Suprapubic skin (tissue), 4 donors: ENCODE measurements around the gene KPNA3.

Experiments used
- EP300 ChIP-seq: sonication (generic); formaldehyde crosslinking; IDR thresholded peaks from one replicate; pipeline ENCODE4 v1.6.1; 2017; ENCODE audit warnings: antibody characterized with exemption
- POLR2A ChIP-seq, 2 donors: fragments of 450-650 bp; IDR thresholded peaks; one replicate each; pipeline ENCODE4 v1.6.1; 2017; ENCODE audit warnings: antibody characterized with exemption in 2 of 2, mild to moderate bottlenecking in 2 of 2, moderate library complexity in 2 of 2
- POLR2AphosphoS5 ChIP-seq, 3 donors: sonication (generic); formaldehyde crosslinking; IDR thresholded peaks; one replicate each; pipeline ENCODE4 v1.6.1; 2017; ENCODE audit warnings: antibody characterized with exemption in 3 of 3
- TF ChIP-seq, protein P1 (sequence below), 2 donors: fragments of 200-600 bp in 1 of 2; fragments of 450-650 bp in 1 of 2; sonication (generic) in 1 of 2; IDR thresholded peaks; one replicate each; pipeline ENCODE4 v1.5.1; 2016 to 2019; ENCODE audit warnings: antibody characterized with exemption in 2 of 2, mild to moderate bottlenecking in 1 of 2, moderate library complexity in 1 of 2

DNA sequence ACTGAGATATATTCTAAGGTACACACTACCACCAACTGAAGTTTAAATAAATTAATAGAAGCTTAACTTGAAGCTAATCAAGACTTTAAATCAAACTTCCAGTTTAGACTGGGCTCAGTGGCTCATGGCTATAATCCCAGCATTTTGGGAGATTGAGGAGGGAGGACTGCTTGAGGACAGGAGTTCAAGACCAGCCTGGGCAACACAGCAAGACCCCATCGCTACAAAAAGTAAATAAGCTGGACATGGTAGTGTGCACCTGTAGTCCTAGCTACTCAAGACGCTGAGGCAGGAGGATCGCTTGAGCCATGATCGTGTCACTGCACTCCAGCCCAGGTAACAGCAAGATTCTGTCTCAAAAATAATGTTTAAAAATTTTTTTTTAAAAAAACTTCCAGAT lies 8.6 kb downstream of the KPNA3 start:
- TF ChIP-seq, protein P1, sequence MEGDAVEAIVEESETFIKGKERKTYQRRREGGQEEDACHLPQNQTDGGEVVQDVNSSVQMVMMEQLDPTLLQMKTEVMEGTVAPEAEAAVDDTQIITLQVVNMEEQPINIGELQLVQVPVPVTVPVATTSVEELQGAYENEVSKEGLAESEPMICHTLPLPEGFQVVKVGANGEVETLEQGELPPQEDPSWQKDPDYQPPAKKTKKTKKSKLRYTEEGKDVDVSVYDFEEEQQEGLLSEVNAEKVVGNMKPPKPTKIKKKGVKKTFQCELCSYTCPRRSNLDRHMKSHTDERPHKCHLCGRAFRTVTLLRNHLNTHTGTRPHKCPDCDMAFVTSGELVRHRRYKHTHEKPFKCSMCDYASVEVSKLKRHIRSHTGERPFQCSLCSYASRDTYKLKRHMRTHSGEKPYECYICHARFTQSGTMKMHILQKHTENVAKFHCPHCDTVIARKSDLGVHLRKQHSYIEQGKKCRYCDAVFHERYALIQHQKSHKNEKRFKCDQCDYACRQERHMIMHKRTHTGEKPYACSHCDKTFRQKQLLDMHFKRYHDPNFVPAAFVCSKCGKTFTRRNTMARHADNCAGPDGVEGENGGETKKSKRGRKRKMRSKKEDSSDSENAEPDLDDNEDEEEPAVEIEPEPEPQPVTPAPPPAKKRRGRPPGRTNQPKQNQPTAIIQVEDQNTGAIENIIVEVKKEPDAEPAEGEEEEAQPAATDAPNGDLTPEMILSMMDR (IDR thresholded peaks at IDR 0.05), result no peak
- no peak for TF ChIP-seq EP300
- TF ChIP-seq POLR2A (IDR thresholded peaks at IDR 0.05), result no peak
- no peak for TF ChIP-seq POLR2AphosphoS5 (IDR thresholded peaks at IDR 0.05)
